Activated naive CD4-positive, alpha-beta T cell treated with anti-CD3 and anti-CD28 coated beads, Interleukin-2, amount 50 U/mL, for 24 hours (primary cell): ENCODE results near the gene TTC33.
"Not testable (repeated sequence)": the region's sequence is repeated elsewhere in the genome, so short reads cannot be mapped to it uniquely, and the experiment has no call there.

Experiments
- H3K27ac Mint-ChIP-seq: one replicate; pipeline ENCODE4 v1.8.0; 2021; ENCODE audit warnings: mild to moderate bottlenecking, mixed read lengths
- H3K27me3 Mint-ChIP-seq: one replicate; pipeline ENCODE4 v1.8.0; 2021; ENCODE audit warnings: mixed read lengths
- H3K36me3 Mint-ChIP-seq: one replicate; pipeline ENCODE4 v1.8.0; 2021; ENCODE audit warnings: mixed read lengths
- H3K4me1 Mint-ChIP-seq: one replicate; pipeline ENCODE4 v1.8.0; 2021; ENCODE audit warnings: mixed read lengths
- H3K4me3 Mint-ChIP-seq: one replicate; pipeline ENCODE4 v1.8.0; 2021; ENCODE audit warnings: mild to moderate bottlenecking, mixed read lengths
- H3K9me3 Mint-ChIP-seq: one replicate; pipeline ENCODE4 v1.8.0; 2021; ENCODE audit warnings: mixed read lengths

Gene TTC33, protein sequence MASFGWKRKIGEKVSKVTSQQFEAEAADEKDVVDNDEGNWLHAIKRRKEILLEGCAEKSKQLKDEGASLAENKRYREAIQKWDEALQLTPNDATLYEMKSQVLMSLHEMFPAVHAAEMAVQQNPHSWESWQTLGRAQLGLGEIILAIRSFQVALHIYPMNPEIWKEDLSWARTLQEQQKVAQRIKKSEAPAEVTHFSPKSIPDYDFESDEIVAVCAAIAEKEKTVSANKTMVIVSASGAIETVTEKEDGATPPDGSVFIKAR

GRCh38 chr5:40755407-40756365 lies at the start of gene TTC33:
TTC33 (minus strand) TSS chr5:40755961; CDS start chr5:40747018, 8,943 bp downstream.
- Mint-ChIP-seq H3K4me3 (no peak within 1 kb of the TSS), H3K27ac (no peak within 1 kb of the TSS), H3K36me3 (peaks cover 8% of the 10 kb centered on the region), H3K27me3 (no peaks in the 10 kb centered on the region), H3K4me1 (no peaks in the 10 kb centered on the region), H3K9me3 (no peaks in the 10 kb centered on the region)

GRCh38 chr5:40801771-40802562 lies 46.2 kb upstream of the TTC33 start:
- H3K9me3 Mint-ChIP-seq = no peaks in the 10 kb centered on the region
- H3K27ac Mint-ChIP-seq = no peak overlapping the region
- H3K4me1 Mint-ChIP-seq = peaks cover 15% of the 10 kb centered on the region
- H3K4me3 Mint-ChIP-seq = no peak overlapping the region
- H3K36me3 Mint-ChIP-seq = no peaks in the 10 kb centered on the region
- no peaks in the 10 kb centered on the region for H3K27me3 Mint-ChIP-seq

DNA sequence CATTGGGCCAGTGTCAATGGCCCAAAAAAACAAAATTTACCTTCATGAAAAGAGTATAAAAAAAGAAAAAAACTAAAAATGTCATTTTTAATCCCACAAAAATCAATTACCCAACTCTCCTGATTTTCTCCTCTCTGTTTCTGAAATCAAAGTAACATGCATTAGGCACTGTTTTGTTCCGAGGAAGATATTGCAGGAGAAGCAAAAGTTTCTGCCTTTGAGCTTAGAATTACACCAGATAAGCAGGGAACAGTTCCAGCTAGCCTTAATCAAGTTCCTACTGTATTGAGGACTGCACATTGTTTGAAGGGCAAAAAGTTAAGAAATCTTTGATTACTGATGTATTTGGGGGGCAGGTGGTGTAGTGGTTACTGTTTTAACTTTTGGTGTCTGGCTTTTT lies 43.5 kb upstream of the TTC33 start:
- peaks cover 42% of the 10 kb centered on the region for H3K4me1 Mint-ChIP-seq
- no peaks in the 10 kb centered on the region for H3K27me3 Mint-ChIP-seq
- H3K9me3 Mint-ChIP-seq = no peaks in the 10 kb centered on the region
- H3K4me3 Mint-ChIP-seq = peak overlapping the region; percentile 80
- H3K36me3 Mint-ChIP-seq = peaks cover 7% of the 10 kb centered on the region
- no peak overlapping the region for H3K27ac Mint-ChIP-seq

GRCh38 chr5:40798801-40799210 lies 43.0 kb upstream of the TTC33 start:
- H3K9me3 Mint-ChIP-seq = no peaks in the 10 kb centered on the region
- peaks cover 46% of the 10 kb centered on the region for H3K4me1 Mint-ChIP-seq
- peaks cover 10% of the 10 kb centered on the region for H3K36me3 Mint-ChIP-seq
- no peaks in the 10 kb centered on the region for H3K27me3 Mint-ChIP-seq
- peak overlapping the region; percentile 80 for H3K4me3 Mint-ChIP-seq
- peak overlapping the region; percentile 89 for H3K27ac Mint-ChIP-seq

- H3K27me3 Mint-ChIP-seq = no peaks in the 10 kb centered on the region
- peaks cover 52% of the 10 kb centered on the region for H3K4me1 Mint-ChIP-seq
- peak within 1 kb of the TSS; percentile 89 for H3K27ac Mint-ChIP-seq
- peaks cover 12% of the 10 kb centered on the region for H3K36me3 Mint-ChIP-seq
- peak within 1 kb of the TSS; percentile 91 for H3K4me3 Mint-ChIP-seq
- no peaks in the 10 kb centered on the region for H3K9me3 Mint-ChIP-seq
Measured at GRCh38 chr5:40798012-40798800, 42.4 kb upstream of the TTC33 start, which contains the start of gene PRKAA1. PRKAA1 (minus strand) TSS chr5:40798374; CDS start chr5:40798189, 185 bp downstream.

DNA sequence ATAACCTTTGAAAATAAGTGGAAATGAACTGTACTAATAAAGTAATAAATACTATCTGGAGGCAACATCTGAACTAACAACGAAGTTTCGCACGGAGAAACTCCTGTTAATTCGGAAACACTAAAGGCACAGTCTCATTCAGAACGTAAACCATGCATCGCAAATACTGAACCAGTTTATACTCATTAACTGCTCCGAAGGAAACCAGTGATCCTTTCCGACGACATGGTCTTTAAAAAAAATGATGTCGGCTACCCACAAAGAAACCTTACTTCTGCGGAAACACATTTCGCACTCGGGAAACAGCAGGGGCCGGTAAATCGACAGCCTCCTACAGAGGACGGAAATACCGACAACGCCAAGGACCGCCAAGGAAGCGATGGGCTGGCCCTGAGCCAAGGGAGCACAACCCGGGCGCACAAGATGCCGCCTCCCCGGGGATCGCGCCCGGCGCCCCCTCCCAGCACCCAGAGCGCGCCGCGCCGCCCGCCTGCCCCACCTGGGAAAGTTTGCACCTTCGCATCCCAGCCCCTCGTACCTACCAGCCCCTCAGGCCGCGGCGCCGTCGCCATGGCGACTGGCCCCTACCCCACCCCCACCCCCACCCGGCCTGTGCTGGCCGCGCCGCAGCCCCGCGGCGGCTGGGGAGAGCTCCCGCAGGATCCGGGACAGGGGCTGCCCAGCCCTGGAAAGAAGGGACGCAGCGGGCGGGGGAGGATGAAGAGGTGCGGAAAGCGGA lies 41.7 kb upstream of the TTC33 start:
- Mint-ChIP-seq H3K27ac (peak overlapping the region; percentile 89), H3K4me1 (peaks cover 56% of the 10 kb centered on the region), H3K27me3 (no peaks in the 10 kb centered on the region), H3K36me3 (peaks cover 12% of the 10 kb centered on the region), H3K4me3 (peak overlapping the region; percentile 91), H3K9me3 (no peaks in the 10 kb centered on the region)

GRCh38 chr5:40796487-40796889 lies 40.7 kb upstream of the TTC33 start:
- no peaks in the 10 kb centered on the region for H3K27me3 Mint-ChIP-seq
- H3K4me1 Mint-ChIP-seq = peaks cover 64% of the 10 kb centered on the region
- H3K9me3 Mint-ChIP-seq = no peaks in the 10 kb centered on the region
- H3K27ac Mint-ChIP-seq = no peak overlapping the region
- H3K4me3 Mint-ChIP-seq = peak overlapping the region; percentile 91
- peaks cover 12% of the 10 kb centered on the region for H3K36me3 Mint-ChIP-seq

DNA sequence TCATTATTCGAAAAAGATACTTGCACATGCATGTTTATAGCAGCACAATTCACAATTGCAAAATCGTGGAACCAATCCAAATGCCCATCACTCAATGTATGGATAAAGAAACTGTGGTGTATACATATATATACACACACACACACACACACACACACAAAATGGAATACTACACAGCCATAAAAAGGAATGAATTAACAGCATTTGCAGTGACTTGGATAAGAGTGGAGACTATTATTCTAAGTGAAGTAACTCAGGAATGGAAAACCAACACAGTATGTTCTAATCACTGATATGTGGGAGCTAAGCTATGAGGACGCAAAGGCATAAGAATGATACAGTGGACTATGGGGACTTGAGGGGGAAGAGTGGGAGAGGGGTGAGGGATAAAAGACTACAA lies 39.1 kb upstream of the TTC33 start:
- H3K36me3 Mint-ChIP-seq = peaks cover 12% of the 10 kb centered on the region
- H3K27ac Mint-ChIP-seq, H3K4me3 Mint-ChIP-seq, H3K9me3 Mint-ChIP-seq, H3K27me3 Mint-ChIP-seq: not testable (repeated sequence)
- peaks cover 80% of the 10 kb centered on the region for H3K4me1 Mint-ChIP-seq

DNA sequence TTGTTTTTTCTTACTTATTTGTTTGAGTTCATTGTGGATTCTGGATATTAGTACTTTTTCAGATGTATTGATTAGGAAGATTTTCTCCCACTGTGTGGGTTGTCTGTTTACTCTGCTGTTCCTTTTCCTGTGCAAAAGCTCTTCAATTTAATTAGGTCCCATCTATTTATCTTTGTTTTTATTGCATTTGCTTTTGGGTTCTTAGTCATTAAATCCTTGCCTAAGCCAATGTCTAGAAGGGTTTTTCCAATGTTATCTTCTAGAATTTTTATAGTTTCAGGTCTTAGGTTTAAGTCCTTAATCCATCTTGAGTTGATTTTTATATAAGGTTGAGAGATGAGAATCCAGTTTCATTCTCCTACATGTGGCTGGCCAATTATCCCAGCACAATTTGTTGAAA lies 38.6 kb upstream of the TTC33 start:
- Mint-ChIP-seq H3K36me3 (peaks cover 12% of the 10 kb centered on the region), H3K4me1 (peaks cover 83% of the 10 kb centered on the region), H3K27ac (peak overlapping the region; percentile 30), H3K4me3 (peak overlapping the region; percentile 43)
- not testable (repeated sequence) for H3K27me3 Mint-ChIP-seq, H3K9me3 Mint-ChIP-seq

DNA sequence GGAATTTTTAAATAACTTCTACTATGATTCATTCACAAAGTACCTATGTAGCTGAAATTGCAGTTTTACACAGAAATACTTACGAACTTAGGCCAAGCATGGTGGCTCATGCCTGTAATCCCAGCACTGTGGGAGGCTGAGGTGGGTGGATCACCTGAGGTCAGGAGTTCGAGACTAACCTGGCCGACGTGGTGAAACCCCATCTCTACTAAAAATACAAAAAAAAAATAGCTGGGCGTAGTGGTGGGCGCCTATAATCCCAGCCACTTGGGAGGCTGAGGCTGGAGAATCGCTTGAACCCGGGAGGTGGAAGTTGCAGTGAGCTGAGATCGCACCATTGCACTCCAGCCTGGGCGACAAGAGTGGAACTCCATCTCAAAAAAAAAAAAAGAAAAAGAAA lies 36.9 kb upstream of the TTC33 start:
- not testable (repeated sequence) for H3K4me3 Mint-ChIP-seq, H3K9me3 Mint-ChIP-seq, H3K27me3 Mint-ChIP-seq, H3K27ac Mint-ChIP-seq
- Mint-ChIP-seq H3K36me3 (peaks cover 16% of the 10 kb centered on the region), H3K4me1 (peaks cover 87% of the 10 kb centered on the region)

DNA sequence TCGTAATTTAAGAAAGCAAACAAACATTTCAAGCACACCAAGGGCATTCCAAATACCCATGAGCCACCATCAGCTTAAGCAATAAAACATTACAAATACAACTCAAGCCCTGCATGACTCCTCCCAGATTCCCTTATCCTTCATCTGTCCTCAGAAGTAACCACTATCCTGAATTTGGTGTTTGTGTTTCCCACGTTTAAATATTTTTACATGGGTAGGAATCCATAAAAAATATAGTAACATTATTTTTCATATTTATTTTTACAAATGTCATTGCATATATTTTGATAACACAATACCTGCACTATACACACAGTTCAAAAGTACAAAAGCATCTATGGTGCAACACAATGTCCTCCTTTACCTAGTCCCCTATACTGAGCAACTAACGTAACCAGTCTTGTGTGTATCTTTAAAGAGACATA lies 36.0 kb upstream of the TTC33 start:
- Mint-ChIP-seq H3K4me3 (no peak overlapping the region), H3K27ac (no peak overlapping the region), H3K36me3 (peaks cover 18% of the 10 kb centered on the region), H3K9me3 (no peaks in the 10 kb centered on the region), H3K27me3 (no peaks in the 10 kb centered on the region), H3K4me1 (peaks cover 87% of the 10 kb centered on the region)

- no peaks in the 10 kb centered on the region for H3K9me3 Mint-ChIP-seq
- H3K4me1 Mint-ChIP-seq = peaks cover 87% of the 10 kb centered on the region
- H3K27me3 Mint-ChIP-seq = no peaks in the 10 kb centered on the region
- peaks cover 21% of the 10 kb centered on the region for H3K36me3 Mint-ChIP-seq
- no peak overlapping the region for H3K4me3 Mint-ChIP-seq
- no peak overlapping the region for H3K27ac Mint-ChIP-seq
Measured at GRCh38 chr5:40790947-40791593, 35.3 kb upstream of the TTC33 start.

DNA sequence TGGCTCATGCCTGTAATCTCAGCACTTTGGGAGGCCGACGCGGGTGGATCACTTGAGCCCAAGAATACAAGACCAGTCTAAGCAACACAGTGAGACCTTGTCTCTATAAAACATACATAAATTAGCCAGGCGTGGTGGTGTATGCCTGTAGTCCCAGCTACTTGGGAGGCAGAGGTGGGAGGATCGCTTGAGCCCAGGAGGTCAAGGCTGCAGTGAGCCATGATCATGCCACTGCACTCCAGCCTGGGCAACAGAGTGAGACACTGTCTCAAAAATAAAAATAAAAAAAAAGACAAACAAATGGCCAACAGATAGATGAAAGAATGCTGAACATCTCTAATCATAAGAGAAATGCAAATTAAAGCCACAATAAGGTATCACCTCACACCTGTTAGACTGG lies 33.2 kb upstream of the TTC33 start:
- not testable (repeated sequence) for H3K27ac Mint-ChIP-seq, H3K27me3 Mint-ChIP-seq, H3K9me3 Mint-ChIP-seq, H3K4me3 Mint-ChIP-seq
- H3K36me3 Mint-ChIP-seq = peaks cover 13% of the 10 kb centered on the region
- H3K4me1 Mint-ChIP-seq = peaks cover 82% of the 10 kb centered on the region

DNA sequence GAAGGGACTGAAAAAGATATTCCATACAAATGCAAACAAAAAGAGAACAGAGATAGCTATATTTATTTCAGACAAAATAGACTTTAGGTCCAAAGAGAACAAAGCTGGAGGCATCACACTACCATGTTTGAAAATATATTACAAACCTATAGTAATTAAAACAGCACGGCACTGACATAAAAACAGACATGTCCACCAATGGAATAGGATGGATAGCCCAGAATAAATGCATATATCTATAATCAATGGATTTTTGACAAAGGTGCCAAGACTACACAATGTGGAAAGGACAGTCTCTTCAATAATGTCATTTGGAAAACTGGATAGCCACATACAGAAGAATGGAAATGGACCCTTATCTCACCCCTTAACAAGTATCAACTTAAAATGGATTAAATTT lies 32.2 kb upstream of the TTC33 start:
- Mint-ChIP-seq H3K4me3 (no peak overlapping the region), H3K4me1 (peaks cover 78% of the 10 kb centered on the region), H3K27me3 (no peaks in the 10 kb centered on the region)

More for the DNA sequence above, 32.2 kb upstream of the TTC33 start:
- peaks cover 12% of the 10 kb centered on the region for H3K36me3 Mint-ChIP-seq
- H3K27ac Mint-ChIP-seq = no peak overlapping the region
- H3K9me3 Mint-ChIP-seq = no peaks in the 10 kb centered on the region
